Fibroblast of pulmonary artery (primary cell): ENCODE data around the gene RNF121.

ENCODE experiments used
- DNase-seq: peaks from one replicate; pipeline ENCODE4 v3.0.0-alpha.2; 2010; ENCODE audit warnings: low read depth
- H3K4me3 ChIP-seq: replicated peaks from 2 replicates; pipeline ENCODE4 v1.5.1; 2011; ENCODE audit warnings: low read depth, mild to moderate bottlenecking, control low read depth, low read length, moderate library complexity
- CTCF ChIP-seq: IDR thresholded peaks from 2 replicates; pipeline ENCODE4 v1.5.1; 2011; ENCODE audit warnings: mild to moderate bottlenecking, control low read depth, low read length, inconsistent platforms; ENCODE audit errors: missing control alignments

The RNF121 gene

GRCh38 chr11:72023335-72023734, 94.5 kb downstream of the RNF121 start:
- no peak overlapping the region for H3K4me3 ChIP-seq
- TF ChIP-seq CTCF, result no peak
- no peak for DNase-seq

- no peak for DNase-seq
- TF ChIP-seq CTCF, result no peak
- no peak overlapping the region for H3K4me3 ChIP-seq
Observed at GRCh38 chr11:72024069-72024754, 95.4 kb downstream of the RNF121 start.

- no peak for DNase-seq
- TF ChIP-seq CTCF, result no peak
- no peak overlapping the region for H3K4me3 ChIP-seq
Observed at GRCh38 chr11:72026090-72026489, 97.2 kb downstream of the RNF121 start.

GRCh38 chr11:72030472-72031045, 101.7 kb downstream of the RNF121 start:
- DNase-seq, result no peak
- no peak overlapping the region for H3K4me3 ChIP-seq
- TF ChIP-seq CTCF, result no peak

- DNase-seq, result no peak
- H3K4me3 ChIP-seq, result no peak overlapping the region
- TF ChIP-seq CTCF, result no peak
Observed at GRCh38 chr11:72036687-72037086, 107.8 kb downstream of the RNF121 start.

GRCh38 chr11:72037554-72038311, 108.9 kb downstream of the RNF121 start:
- peak overlapping the region; percentile 71 for H3K4me3 ChIP-seq
- DNase-seq, result no peak
- no peak for TF ChIP-seq CTCF

- peak overlapping the region; percentile 71 for H3K4me3 ChIP-seq
- DNase-seq, result peak; percentile 75
- TF ChIP-seq CTCF, result no peak
Observed at GRCh38 chr11:72038491-72038890, 109.6 kb downstream of the RNF121 start.
